ENCODE measurements around the gene CENATAC. TPM values are rescaled to one million over a fixed set of nuclear protein-coding genes. Genes with fewer than 3 reads are reported as not detected.
A peak's percentile ranks its signal among the peaks of the same experiment; 100 is the strongest.
"Not testable (repeated sequence)": the region's sequence is repeated elsewhere in the genome, so short reads cannot be mapped to it uniquely, and the experiment has no call there.

The CENATAC gene
- total RNA-seq, 1 experiment from 2014 or later: 61.7 TPM

- no peak overlapping the region for H2AFZ ChIP-seq
- TF ChIP-seq EZH2 (IDR thresholded peaks at IDR 0.05; ENCODE audit: low read depth) (no peak), CTCF (conservative IDR thresholded peaks at IDR 0.05) (no peak)
- intact Hi-C loops (cut with micrococcal nuclease; ENCODE audit: unreplicated experiment): no loop called here
- H3K4me2 ChIP-seq: no peak overlapping the region
- H3K4me3 ChIP-seq: no peak overlapping the region
- POLR2A ChIA-PET (ENCODE audit: unreplicated experiment): interaction anchor here (0.6 kb wide), 1 partner anchor 309 kb away, joined by 3 read pairs; no protein-coding TSS in a partner anchor
- BruUV-seq (replicated peaks): no TSS peak
- no peak overlapping the region for H3K27ac ChIP-seq
- H3K27me3 ChIP-seq (ENCODE audit: insufficient read depth, low read depth): no peaks in the 10 kb centered on the region
- H3K79me2 ChIP-seq (ENCODE audit: low read depth): no peaks in the 10 kb centered on the region
- no peaks in the 10 kb centered on the region for H3K36me3 ChIP-seq (ENCODE audit: low read depth)
- no peaks in the 10 kb centered on the region for H3F3A ChIP-seq (ENCODE audit: insufficient read depth, low read depth)
- H3K9me2 ChIP-seq (ENCODE audit: insufficient read depth): no peaks in the 10 kb centered on the region
- DNase-seq: no peak
- H4K20me1 ChIP-seq (ENCODE audit: insufficient read depth): no peaks in the 10 kb centered on the region
- no peaks in the 10 kb centered on the region; the same call in 1 of the 2 replicates for H3K9me3 ChIP-seq (ENCODE audit: insufficient read depth, low read depth)
- peaks cover 5% of the 10 kb centered on the region; the same call in 1 of the 2 replicates for H3K4me1 ChIP-seq (replicated peaks; ENCODE audit: insufficient read depth)
- CTCF ChIA-PET: no interaction called here
Observed at GRCh38 chr11:118961591-118961990, 36.3 kb upstream of the CENATAC start.

GRCh38 chr11:118969508-118969907, 28.4 kb upstream of the CENATAC start:
- CTCF ChIA-PET: not testable (repeated sequence)

GRCh38 chr11:118971646-118972045, 26.3 kb upstream of the CENATAC start, which contains the start of gene FOXR1:
Gene FOXR1 (plus strand): TSS chr11:118971761. CDS start chr11:118971932, 171 bp downstream.
- Histone ChIP-seq H3K9me3 (ENCODE audit: insufficient read depth, low read depth) (no peaks in the 10 kb centered on the region), H3K36me3 (ENCODE audit: low read depth) (no peaks in the 10 kb centered on the region), H3K4me3 (no peak within 1 kb of the TSS), H3K9me2 (ENCODE audit: insufficient read depth) (no peaks in the 10 kb centered on the region), H2AFZ (no peak within 1 kb of the TSS), H3K4me1 (replicated peaks; ENCODE audit: insufficient read depth) (no peaks in the 10 kb centered on the region), H3K27me3 (ENCODE audit: insufficient read depth, low read depth) (no peaks in the 10 kb centered on the region), H3F3A (ENCODE audit: insufficient read depth, low read depth) (no peaks in the 10 kb centered on the region; the same call in 1 of the 2 replicates), H3K27ac (no peak within 1 kb of the TSS), H3K4me2 (no peak within 1 kb of the TSS), H4K20me1 (ENCODE audit: insufficient read depth) (no peaks in the 10 kb centered on the region), H3K79me2 (ENCODE audit: low read depth) (no peaks in the 10 kb centered on the region)
- ChIA-PET CTCF (no interaction called here), POLR2A (ENCODE audit: unreplicated experiment) (no interaction called here)
- intact Hi-C loops (cut with micrococcal nuclease; ENCODE audit: unreplicated experiment): no loop called here
- no peak for DNase-seq
- no peak for TF ChIP-seq CTCF (conservative IDR thresholded peaks at IDR 0.05)
- TF ChIP-seq EZH2 (IDR thresholded peaks at IDR 0.05; ENCODE audit: low read depth): no peak
- BruUV-seq (replicated peaks): no TSS peak

More at GRCh38 chr11:118969508-118969907, 28.4 kb upstream of the CENATAC start:
- H3K27me3 ChIP-seq (ENCODE audit: insufficient read depth, low read depth); H3K9me3 ChIP-seq (ENCODE audit: insufficient read depth, low read depth); H4K20me1 ChIP-seq (ENCODE audit: insufficient read depth); H3K4me3 ChIP-seq; H3K36me3 ChIP-seq (ENCODE audit: low read depth); H3K4me2 ChIP-seq; H2AFZ ChIP-seq; POLR2A ChIA-PET (ENCODE audit: unreplicated experiment); H3K9me2 ChIP-seq (ENCODE audit: insufficient read depth); H3K27ac ChIP-seq; H3F3A ChIP-seq (ENCODE audit: insufficient read depth, low read depth); BruUV-seq (replicated peaks); H3K79me2 ChIP-seq (ENCODE audit: low read depth); intact Hi-C loops (cut with micrococcal nuclease; ENCODE audit: unreplicated experiment); DNase-seq; H3K4me1 ChIP-seq (replicated peaks; ENCODE audit: insufficient read depth): not testable (repeated sequence)

GRCh38 chr11:118973985-118974384, 24.0 kb upstream of the CENATAC start:
- Histone ChIP-seq H3K79me2 (ENCODE audit: low read depth) (no peaks in the 10 kb centered on the region), H3K4me2 (no peak overlapping the region), H3K27ac (no peak overlapping the region), H3K9me3 (ENCODE audit: insufficient read depth, low read depth) (no peaks in the 10 kb centered on the region), H3K9me2 (ENCODE audit: insufficient read depth) (no peaks in the 10 kb centered on the region), H4K20me1 (ENCODE audit: insufficient read depth) (no peaks in the 10 kb centered on the region), H3K27me3 (ENCODE audit: insufficient read depth, low read depth) (no peaks in the 10 kb centered on the region), H3K4me1 (replicated peaks; ENCODE audit: insufficient read depth) (no peaks in the 10 kb centered on the region), H3K36me3 (ENCODE audit: low read depth) (no peaks in the 10 kb centered on the region), H3K4me3 (no peak overlapping the region), H2AFZ (no peak overlapping the region), H3F3A (ENCODE audit: insufficient read depth, low read depth) (no peaks in the 10 kb centered on the region)
- DNase-seq: peak in 1 of 2 experiments; percentile 50
- TF ChIP-seq EZH2 (IDR thresholded peaks at IDR 0.05; ENCODE audit: low read depth) (no peak), CTCF (conservative IDR thresholded peaks at IDR 0.05) (no peak)
- ChIA-PET POLR2A (ENCODE audit: unreplicated experiment) (interaction anchor here (0.5 kb wide), 1 partner anchor 351 kb away, joined by 3 read pairs; no protein-coding TSS in a partner anchor), CTCF (no interaction called here)
- intact Hi-C loops (cut with micrococcal nuclease; ENCODE audit: unreplicated experiment): no loop called here
- no TSS peak for BruUV-seq (replicated peaks)

All from PC-9 (cell line).